Subcutaneous adipose tissue (tissue), 4 donors: ENCODE measurements around the gene SPR. TPM values are rescaled to one million over a fixed set of nuclear protein-coding genes. Genes with fewer than 3 reads are reported as not detected.

Source experiments
- CTCF ChIP-seq: fragments of 450-650 bp; IDR thresholded peaks from one replicate; pipeline ENCODE4 v1.5.1; 2016; ENCODE audit warnings: low read depth, mild to moderate bottlenecking, control low read depth, antibody characterized with exemption, moderate library complexity
- total RNA-seq, 4 donors: library from RNA; depleted of rRNA; stranded (reverse); fragments of >200 nt; gene quantifications; one replicate each; pipeline ENCODE4 v1.1.0, GENCODE V29; 2016

SPR gene
- total RNA-seq, 4 donors from 2014 or later = 32.6 to 46.1 (median 38.0) TPM

- TF ChIP-seq CTCF = no peak
Measured at GRCh38 chr2:72936660-72937355, 49.6 kb downstream of the SPR start.

GRCh38 chr2:72937356-72937669 lies 50.1 kb downstream of the SPR start:
- TF ChIP-seq CTCF = no peak

GRCh38 chr2:72938455-72938854 lies 51.2 kb downstream of the SPR start:
- no peak for TF ChIP-seq CTCF

- TF ChIP-seq CTCF = no peak
Measured at GRCh38 chr2:72940361-72940760, 53.2 kb downstream of the SPR start.

GRCh38 chr2:72940786-72941185 lies 53.6 kb downstream of the SPR start:
- TF ChIP-seq CTCF = no peak

Other genes starting within 250 kb of the SPR start
- 10 to 100 TPM; 33.9 to 40.5 (median 38.9) TPM for gene EXOC6B, start 61.4 kb upstream of the SPR start, total RNA-seq
- gene EMX1, start 30.1 kb downstream of the SPR start, total RNA-seq = not detected
- 1 to 10 TPM; 5.1 to 8.9 (median 7.6) TPM for gene SFXN5, start 184.3 kb downstream of the SPR start, total RNA-seq
- gene RAB11FIP5, start 225.5 kb downstream of the SPR start, total RNA-seq = 10 to 100 TPM; 12.2 to 21.1 (median 15.5) TPM